ENCODE measurements around the gene TPM1. TPM values are rescaled to one million over a fixed set of nuclear protein-coding genes. Genes with fewer than 3 reads are reported as not detected.

Gene TPM1
- total RNA-seq, 1 donor from 2014 or later, result 11.1 TPM

GRCh38 chr15:63022181-63022580, 20.4 kb upstream of the TPM1 start:
- intact Hi-C loops (cut with micrococcal nuclease), result no loop called here
- Mint-ChIP-seq H3K27me3 (ENCODE audit: low read depth) (peaks cover 8% of the 10 kb centered on the region), H3K4me1 (ENCODE audit: low read depth) (no peaks in the 10 kb centered on the region), H3K4me3 (ENCODE audit: low read depth) (no peak overlapping the region), H3K9me3 (no peaks in the 10 kb centered on the region), H3K27ac (no peak overlapping the region), H3K36me3 (ENCODE audit: low read depth) (no peaks in the 10 kb centered on the region)
- no peak for DNase-seq (ENCODE audit: low spot score)

DNA sequence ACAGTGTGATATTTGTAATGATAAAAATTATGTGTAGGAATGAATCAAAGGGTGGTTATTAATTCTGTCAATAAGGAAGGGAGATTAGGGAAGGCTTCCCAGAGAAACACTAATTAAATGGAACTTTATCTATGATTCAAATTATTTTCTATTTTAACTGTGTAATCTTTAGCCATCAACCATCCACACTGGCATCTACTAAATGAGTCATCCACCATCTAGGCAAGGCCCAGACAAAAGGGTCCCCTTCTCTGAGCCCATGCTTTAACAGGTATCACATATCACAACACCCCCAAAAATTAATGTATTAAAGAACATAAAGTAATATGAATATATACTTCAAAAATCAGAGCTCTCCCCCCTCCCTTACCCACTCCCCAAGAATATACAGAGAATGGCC, 19.9 kb upstream of the TPM1 start:
- Mint-ChIP-seq H3K9me3 (no peaks in the 10 kb centered on the region), H3K36me3 (ENCODE audit: low read depth) (no peaks in the 10 kb centered on the region), H3K27ac (no peak overlapping the region), H3K27me3 (ENCODE audit: low read depth) (peaks cover 8% of the 10 kb centered on the region), H3K4me3 (ENCODE audit: low read depth) (no peak overlapping the region), H3K4me1 (ENCODE audit: low read depth) (no peaks in the 10 kb centered on the region)
- DNase-seq (ENCODE audit: low spot score), result no peak
- intact Hi-C loops (cut with micrococcal nuclease), result no loop called here

DNA sequence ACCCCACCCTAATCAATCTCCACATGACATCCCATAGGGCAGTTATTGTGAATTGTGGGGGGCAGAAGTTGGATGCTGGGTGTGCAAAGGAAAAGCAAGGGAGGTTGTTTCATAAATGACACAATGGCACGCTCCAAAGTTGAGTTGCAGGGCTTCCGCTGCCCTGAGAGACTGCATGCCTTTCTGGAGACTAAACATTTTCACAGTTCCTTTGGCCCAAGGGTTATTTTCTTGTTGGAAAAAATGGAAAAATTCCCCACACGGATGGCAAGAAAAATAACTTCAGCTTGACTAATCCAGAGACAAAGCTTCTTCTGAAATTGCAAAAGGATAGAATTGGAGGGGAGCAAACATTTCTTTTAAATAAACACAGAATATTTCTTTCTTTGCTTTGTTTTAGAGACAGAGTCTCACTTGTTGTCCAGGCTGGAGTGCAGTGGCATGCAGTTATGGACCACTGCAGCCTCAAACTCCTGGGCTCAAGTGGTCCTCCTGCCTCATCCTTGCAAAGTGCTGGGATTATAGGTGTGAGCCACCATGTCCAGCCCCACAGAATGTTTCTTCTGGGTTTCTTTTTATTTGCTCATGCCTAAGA, 19.1 kb upstream of the TPM1 start:
- no peak overlapping the region for H3K4me3 Mint-ChIP-seq (ENCODE audit: low read depth)
- no peak for DNase-seq (ENCODE audit: low spot score)
- intact Hi-C loops (cut with micrococcal nuclease), result no loop called here

GRCh38 chr15:63025460-63025859, 17.1 kb upstream of the TPM1 start:
- intact Hi-C loops (cut with micrococcal nuclease), result no loop called here
- no peaks in the 10 kb centered on the region for H3K4me1 Mint-ChIP-seq (ENCODE audit: low read depth)
- H3K9me3 Mint-ChIP-seq, result no peaks in the 10 kb centered on the region
- H3K27me3 Mint-ChIP-seq (ENCODE audit: low read depth), result peaks cover 21% of the 10 kb centered on the region
- H3K27ac Mint-ChIP-seq, result no peak overlapping the region
- no peak overlapping the region for H3K4me3 Mint-ChIP-seq (ENCODE audit: low read depth)
- no peaks in the 10 kb centered on the region for H3K36me3 Mint-ChIP-seq (ENCODE audit: low read depth)
- no peak for DNase-seq (ENCODE audit: low spot score)

More for the DNA sequence above, 19.1 kb upstream of the TPM1 start:
- no peaks in the 10 kb centered on the region for H3K4me1 Mint-ChIP-seq (ENCODE audit: low read depth)
- H3K9me3 Mint-ChIP-seq, result no peaks in the 10 kb centered on the region
- H3K36me3 Mint-ChIP-seq (ENCODE audit: low read depth), result no peaks in the 10 kb centered on the region
- no peak overlapping the region for H3K27ac Mint-ChIP-seq
- peaks cover 9% of the 10 kb centered on the region for H3K27me3 Mint-ChIP-seq (ENCODE audit: low read depth)

DNA sequence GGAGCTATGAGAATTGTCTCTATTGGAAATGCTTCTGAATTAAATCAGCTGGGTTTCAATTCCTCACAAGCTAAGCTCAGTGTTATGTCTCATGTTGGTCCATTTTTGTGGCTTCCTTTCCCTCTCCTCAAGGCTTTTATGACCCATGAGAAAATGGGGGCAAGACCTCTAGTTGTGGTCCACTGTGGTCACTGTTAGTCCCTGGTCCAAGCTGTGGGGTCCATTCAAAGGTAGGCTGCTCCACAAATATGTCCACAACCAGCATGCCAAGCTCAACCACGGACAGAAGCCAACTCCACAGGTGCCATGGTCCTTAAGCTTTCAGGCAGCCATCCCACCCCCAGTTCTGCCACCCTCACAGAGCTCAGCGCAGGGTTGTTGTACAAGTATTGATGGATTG, 14.9 kb upstream of the TPM1 start:
- Mint-ChIP-seq H3K27me3 (ENCODE audit: low read depth) (peaks cover 28% of the 10 kb centered on the region), H3K4me1 (ENCODE audit: low read depth) (no peaks in the 10 kb centered on the region), H3K36me3 (ENCODE audit: low read depth) (no peaks in the 10 kb centered on the region), H3K27ac (no peak overlapping the region), H3K9me3 (no peaks in the 10 kb centered on the region), H3K4me3 (ENCODE audit: low read depth) (no peak overlapping the region)
- intact Hi-C loops (cut with micrococcal nuclease), result no loop called here
- no peak for DNase-seq (ENCODE audit: low spot score)

- Mint-ChIP-seq H3K9me3 (no peaks in the 10 kb centered on the region), H3K36me3 (ENCODE audit: low read depth) (no peaks in the 10 kb centered on the region), H3K27ac (no peak overlapping the region), H3K4me3 (ENCODE audit: low read depth) (no peak overlapping the region), H3K27me3 (ENCODE audit: low read depth) (peaks cover 24% of the 10 kb centered on the region), H3K4me1 (ENCODE audit: low read depth) (no peaks in the 10 kb centered on the region)
- intact Hi-C loops (cut with micrococcal nuclease), result no loop called here
- DNase-seq (ENCODE audit: low spot score), result no peak
Observed at GRCh38 chr15:63028442-63029110, 14.0 kb upstream of the TPM1 start.

GRCh38 chr15:63029676-63030075, 12.9 kb upstream of the TPM1 start:
- no peak for DNase-seq (ENCODE audit: low spot score)
- Mint-ChIP-seq H3K36me3 (ENCODE audit: low read depth) (no peaks in the 10 kb centered on the region), H3K27ac (no peak overlapping the region), H3K27me3 (ENCODE audit: low read depth) (peaks cover 24% of the 10 kb centered on the region), H3K9me3 (no peaks in the 10 kb centered on the region), H3K4me3 (ENCODE audit: low read depth) (no peak overlapping the region), H3K4me1 (ENCODE audit: low read depth) (no peaks in the 10 kb centered on the region)
- intact Hi-C loops (cut with micrococcal nuclease), result no loop called here

- Mint-ChIP-seq H3K27me3 (ENCODE audit: low read depth) (peaks cover 24% of the 10 kb centered on the region), H3K27ac (no peak overlapping the region), H3K4me1 (ENCODE audit: low read depth) (no peaks in the 10 kb centered on the region), H3K4me3 (ENCODE audit: low read depth) (no peak overlapping the region), H3K9me3 (no peaks in the 10 kb centered on the region), H3K36me3 (ENCODE audit: low read depth) (no peaks in the 10 kb centered on the region)
- intact Hi-C loops (cut with micrococcal nuclease), result no loop called here
- DNase-seq (ENCODE audit: low spot score), result no peak
Observed at GRCh38 chr15:63030101-63030551, 12.4 kb upstream of the TPM1 start.

- intact Hi-C loops (cut with micrococcal nuclease), result no loop called here
- no peaks in the 10 kb centered on the region for H3K4me1 Mint-ChIP-seq (ENCODE audit: low read depth)
Observed at GRCh38 chr15:63034578-63034977, 8.0 kb upstream of the TPM1 start.

DNA sequence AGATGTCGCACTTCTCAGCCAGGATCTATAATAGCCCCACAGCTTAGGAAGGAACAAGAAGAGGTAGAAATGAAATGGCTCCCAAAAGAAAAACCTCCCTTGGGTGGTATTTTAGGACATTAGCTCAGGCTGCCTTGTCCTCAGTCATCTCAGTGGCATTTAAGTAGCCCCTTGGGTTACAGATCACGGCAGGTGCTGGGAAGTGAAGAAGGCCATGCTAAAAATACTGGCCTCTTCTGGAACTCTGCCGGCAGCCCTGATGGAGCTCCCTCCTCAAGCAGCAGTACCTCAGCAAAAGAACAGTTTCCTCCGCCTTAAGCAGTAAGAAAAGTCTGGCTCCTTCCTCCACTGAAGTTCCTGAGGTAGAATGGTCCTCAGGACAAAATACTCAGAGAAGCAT, 7.3 kb upstream of the TPM1 start:
- Mint-ChIP-seq H3K4me1 (ENCODE audit: low read depth) (no peaks in the 10 kb centered on the region), H3K27ac (no peak overlapping the region), H3K27me3 (ENCODE audit: low read depth) (peaks cover 36% of the 10 kb centered on the region), H3K36me3 (ENCODE audit: low read depth) (no peaks in the 10 kb centered on the region), H3K4me3 (ENCODE audit: low read depth) (no peak overlapping the region), H3K9me3 (no peaks in the 10 kb centered on the region)
- no peak for DNase-seq (ENCODE audit: low spot score)
- intact Hi-C loops (cut with micrococcal nuclease), result no loop called here

More at GRCh38 chr15:63034578-63034977, 8.0 kb upstream of the TPM1 start:
- Mint-ChIP-seq H3K9me3 (no peaks in the 10 kb centered on the region), H3K27ac (no peak overlapping the region), H3K4me3 (ENCODE audit: low read depth) (no peak overlapping the region), H3K27me3 (ENCODE audit: low read depth) (peaks cover 32% of the 10 kb centered on the region), H3K36me3 (ENCODE audit: low read depth) (no peaks in the 10 kb centered on the region)
- DNase-seq (ENCODE audit: low spot score), result no peak

- H3K4me1 Mint-ChIP-seq (ENCODE audit: low read depth), result no peaks in the 10 kb centered on the region
- no peak overlapping the region for H3K27ac Mint-ChIP-seq
- no peak overlapping the region for H3K4me3 Mint-ChIP-seq (ENCODE audit: low read depth)
- H3K27me3 Mint-ChIP-seq (ENCODE audit: low read depth), result peaks cover 36% of the 10 kb centered on the region
- intact Hi-C loops (cut with micrococcal nuclease), result no loop called here
- no peaks in the 10 kb centered on the region for H3K9me3 Mint-ChIP-seq
- DNase-seq (ENCODE audit: low spot score), result no peak
- no peaks in the 10 kb centered on the region for H3K36me3 Mint-ChIP-seq (ENCODE audit: low read depth)
Observed at GRCh38 chr15:63035977-63036376, 6.6 kb upstream of the TPM1 start.

GRCh38 chr15:63037976-63038720, 4.4 kb upstream of the TPM1 start:
- intact Hi-C loops (cut with micrococcal nuclease), result no loop called here
- Mint-ChIP-seq H3K27me3 (ENCODE audit: low read depth) (peaks cover 48% of the 10 kb centered on the region), H3K36me3 (ENCODE audit: low read depth) (no peaks in the 10 kb centered on the region), H3K4me1 (ENCODE audit: low read depth) (peaks cover 2% of the 10 kb centered on the region), H3K27ac (no peak overlapping the region), H3K9me3 (no peaks in the 10 kb centered on the region), H3K4me3 (ENCODE audit: low read depth) (no peak overlapping the region)
- no peak for DNase-seq (ENCODE audit: low spot score)

Measured in activated T-helper 2 cell treated with anti-CD3 and anti-CD28 coated beads, Interferon-gamma antibody, Interleukin-2, Interleukin-4, amounts not matched to agents 10 μg/mL and 5 μg/mL and 100 μg/mL, durations not matched to agents 14 hours and 24 hours and 36 hours (primary cell).